Measurements from ENCODE around the gene SLC25A22. TPM values are rescaled to one million over a fixed set of nuclear protein-coding genes. Genes with fewer than 3 reads are reported as not detected.

Gene SLC25A22
- total and polyA plus RNA-seq, 9 of the 15 experiments (the other 6 are each of a cell fraction or from before 2014, with no cell fraction given), result 0.41 to 55.4 (median 11.4) TPM

DNA sequence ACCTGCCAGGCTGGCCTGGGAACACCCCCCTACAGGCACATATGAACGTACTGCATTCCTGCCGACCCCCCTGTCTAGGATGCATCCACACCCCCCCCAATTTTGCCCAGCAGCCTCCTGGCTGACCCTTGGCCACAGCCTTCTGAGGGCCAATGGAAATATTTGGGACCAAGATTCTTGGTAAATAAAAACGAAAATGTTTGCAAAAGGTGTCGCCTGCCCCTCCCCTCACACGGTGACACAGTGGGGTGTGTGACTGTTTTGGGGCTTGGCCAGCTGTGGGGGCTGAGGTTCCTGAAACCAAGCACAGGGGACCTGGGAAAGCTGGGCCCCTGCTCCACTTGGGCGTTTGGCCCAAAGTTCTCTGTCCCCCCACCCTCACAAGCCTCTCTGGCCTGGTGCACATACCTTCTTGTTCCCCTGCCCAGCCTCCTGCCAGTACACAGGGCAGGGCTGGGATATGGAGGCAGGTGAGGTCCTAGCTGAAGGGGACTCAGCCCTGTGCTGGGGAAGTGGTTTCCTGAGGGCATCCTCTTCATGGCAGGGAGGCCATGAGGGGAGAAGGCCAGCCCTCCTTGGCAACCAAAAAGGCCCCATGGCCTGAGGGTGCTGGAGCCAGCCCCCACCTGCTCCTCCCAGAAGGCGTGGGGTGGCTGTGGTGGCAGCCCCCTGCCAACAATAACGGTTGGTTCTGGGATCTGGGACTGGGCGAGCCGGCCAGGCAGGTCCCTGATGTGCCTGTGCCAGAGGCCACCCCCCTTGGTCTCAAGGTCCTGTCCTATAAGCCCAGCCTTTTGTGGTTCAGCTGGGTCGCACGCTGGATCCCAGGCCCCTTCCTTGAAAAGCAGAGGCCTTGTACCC is 27.5 kb upstream of the SLC25A22 start (continued):
- TF ChIP-seq RFX7 (CRISPR knock-in tag; IDR thresholded peaks at IDR 0.05), result no peak
- TF ChIP-seq RBFOX2 (IDR thresholded peaks at IDR 0.05; ENCODE audit: low read depth, low read length), result peak; percentile 54
- TF ChIP-seq, protein P1, sequence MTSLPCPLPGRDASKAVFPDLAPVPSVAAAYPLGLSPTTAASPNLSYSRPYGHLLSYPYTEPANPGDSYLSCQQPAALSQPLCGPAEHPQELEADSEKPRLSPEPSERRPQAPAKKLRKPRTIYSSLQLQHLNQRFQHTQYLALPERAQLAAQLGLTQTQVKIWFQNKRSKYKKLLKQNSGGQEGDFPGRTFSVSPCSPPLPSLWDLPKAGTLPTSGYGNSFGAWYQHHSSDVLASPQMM (CRISPR knock-in tag; IDR thresholded peaks at IDR 0.05), result no peak
- no peak for TF ChIP-seq TEAD1 (CRISPR knock-in tag; IDR thresholded peaks at IDR 0.05)
- TF ChIP-seq SP1 (CRISPR knock-in tag; IDR thresholded peaks at IDR 0.05), result no peak
- TF ChIP-seq, protein P2, sequence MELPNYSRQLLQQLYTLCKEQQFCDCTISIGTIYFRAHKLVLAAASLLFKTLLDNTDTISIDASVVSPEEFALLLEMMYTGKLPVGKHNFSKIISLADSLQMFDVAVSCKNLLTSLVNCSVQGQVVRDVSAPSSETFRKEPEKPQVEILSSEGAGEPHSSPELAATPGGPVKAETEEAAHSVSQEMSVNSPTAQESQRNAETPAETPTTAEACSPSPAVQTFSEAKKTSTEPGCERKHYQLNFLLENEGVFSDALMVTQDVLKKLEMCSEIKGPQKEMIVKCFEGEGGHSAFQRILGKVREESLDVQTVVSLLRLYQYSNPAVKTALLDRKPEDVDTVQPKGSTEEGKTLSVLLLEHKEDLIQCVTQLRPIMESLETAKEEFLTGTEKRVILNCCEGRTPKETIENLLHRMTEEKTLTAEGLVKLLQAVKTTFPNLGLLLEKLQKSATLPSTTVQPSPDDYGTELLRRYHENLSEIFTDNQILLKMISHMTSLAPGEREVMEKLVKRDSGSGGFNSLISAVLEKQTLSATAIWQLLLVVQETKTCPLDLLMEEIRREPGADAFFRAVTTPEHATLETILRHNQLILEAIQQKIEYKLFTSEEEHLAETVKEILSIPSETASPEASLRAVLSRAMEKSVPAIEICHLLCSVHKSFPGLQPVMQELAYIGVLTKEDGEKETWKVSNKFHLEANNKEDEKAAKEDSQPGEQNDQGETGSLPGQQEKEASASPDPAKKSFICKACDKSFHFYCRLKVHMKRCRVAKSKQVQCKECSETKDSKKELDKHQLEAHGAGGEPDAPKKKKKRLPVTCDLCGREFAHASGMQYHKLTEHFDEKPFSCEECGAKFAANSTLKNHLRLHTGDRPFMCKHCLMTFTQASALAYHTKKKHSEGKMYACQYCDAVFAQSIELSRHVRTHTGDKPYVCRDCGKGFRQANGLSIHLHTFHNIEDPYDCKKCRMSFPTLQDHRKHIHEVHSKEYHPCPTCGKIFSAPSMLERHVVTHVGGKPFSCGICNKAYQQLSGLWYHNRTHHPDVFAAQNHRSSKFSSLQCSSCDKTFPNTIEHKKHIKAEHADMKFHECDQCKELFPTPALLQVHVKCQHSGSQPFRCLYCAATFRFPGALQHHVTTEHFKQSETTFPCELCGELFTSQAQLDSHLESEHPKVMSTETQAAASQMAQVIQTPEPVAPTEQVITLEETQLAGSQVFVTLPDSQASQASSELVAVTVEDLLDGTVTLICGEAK (IDR thresholded peaks at IDR 0.05), result no peak
- TF ChIP-seq, protein P2 (CRISPR knock-in tag; IDR thresholded peaks at IDR 0.05), result no peak
- TF ChIP-seq ZKSCAN1 (IDR thresholded peaks at IDR 0.05; ENCODE audit: low read depth, low read length), result no peak
- TF ChIP-seq POLR2B (IDR thresholded peaks at IDR 0.05; ENCODE audit: low read depth, partially characterized antibody), result peak; percentile 21
- no peak for TF ChIP-seq ZNF561 (CRISPR knock-in tag; conservative IDR thresholded peaks at IDR 0.05)
- TF ChIP-seq FOXP1 (CRISPR knock-in tag; IDR thresholded peaks at IDR 0.05), result 0 out of 2 replicates have a peak, but pooled peaks have one; percentile 5
- TF ChIP-seq, protein P3, sequence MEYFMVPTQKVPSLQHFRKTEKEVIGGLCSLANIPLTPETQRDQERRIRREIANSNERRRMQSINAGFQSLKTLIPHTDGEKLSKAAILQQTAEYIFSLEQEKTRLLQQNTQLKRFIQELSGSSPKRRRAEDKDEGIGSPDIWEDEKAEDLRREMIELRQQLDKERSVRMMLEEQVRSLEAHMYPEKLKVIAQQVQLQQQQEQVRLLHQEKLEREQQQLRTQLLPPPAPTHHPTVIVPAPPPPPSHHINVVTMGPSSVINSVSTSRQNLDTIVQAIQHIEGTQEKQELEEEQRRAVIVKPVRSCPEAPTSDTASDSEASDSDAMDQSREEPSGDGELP (CRISPR knock-in tag; IDR thresholded peaks at IDR 0.05; ENCODE audit: borderline replicate concordance), result peak; percentile 46; the same call in 1 of the 2 replicates
- peak; percentile 47 for TF ChIP-seq SUPT5H (IDR thresholded peaks at IDR 0.05)
- TF ChIP-seq, protein P4, sequence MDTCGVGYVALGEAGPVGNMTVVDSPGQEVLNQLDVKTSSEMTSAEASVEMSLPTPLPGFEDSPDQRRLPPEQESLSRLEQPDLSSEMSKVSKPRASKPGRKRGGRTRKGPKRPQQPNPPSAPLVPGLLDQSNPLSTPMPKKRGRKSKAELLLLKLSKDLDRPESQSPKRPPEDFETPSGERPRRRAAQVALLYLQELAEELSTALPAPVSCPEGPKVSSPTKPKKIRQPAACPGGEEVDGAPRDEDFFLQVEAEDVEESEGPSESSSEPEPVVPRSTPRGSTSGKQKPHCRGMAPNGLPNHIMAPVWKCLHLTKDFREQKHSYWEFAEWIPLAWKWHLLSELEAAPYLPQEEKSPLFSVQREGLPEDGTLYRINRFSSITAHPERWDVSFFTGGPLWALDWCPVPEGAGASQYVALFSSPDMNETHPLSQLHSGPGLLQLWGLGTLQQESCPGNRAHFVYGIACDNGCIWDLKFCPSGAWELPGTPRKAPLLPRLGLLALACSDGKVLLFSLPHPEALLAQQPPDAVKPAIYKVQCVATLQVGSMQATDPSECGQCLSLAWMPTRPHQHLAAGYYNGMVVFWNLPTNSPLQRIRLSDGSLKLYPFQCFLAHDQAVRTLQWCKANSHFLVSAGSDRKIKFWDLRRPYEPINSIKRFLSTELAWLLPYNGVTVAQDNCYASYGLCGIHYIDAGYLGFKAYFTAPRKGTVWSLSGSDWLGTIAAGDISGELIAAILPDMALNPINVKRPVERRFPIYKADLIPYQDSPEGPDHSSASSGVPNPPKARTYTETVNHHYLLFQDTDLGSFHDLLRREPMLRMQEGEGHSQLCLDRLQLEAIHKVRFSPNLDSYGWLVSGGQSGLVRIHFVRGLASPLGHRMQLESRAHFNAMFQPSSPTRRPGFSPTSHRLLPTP (IDR thresholded peaks at IDR 0.05; ENCODE audit: borderline replicate concordance, extremely low read depth, insufficient read length), result no peak

All from K562 (cell line).